ENCODE data around the gene GINS2. TPM values are rescaled to one million over a fixed set of nuclear protein-coding genes. Genes with fewer than 3 reads are reported as not detected.

The GINS2 gene
- total RNA-seq, 1 donor from 2014 or later = 0.25 TPM

GRCh38 chr16:85628265-85628556 lies 60.5 kb downstream of the GINS2 start:
- Histone ChIP-seq H3K27ac (no peak overlapping the region), H3K4me3 (no peak overlapping the region), H3K9me3 (no peaks in the 10 kb centered on the region), H3K36me3 (peaks cover 0 to 5% of the 10 kb centered on the region in 2 donors), H3K27me3 (no peaks in the 10 kb centered on the region), H3K4me1 (peaks cover 41% of the 10 kb centered on the region)
- intact Hi-C loops (cut with DNase I) = no loop called here
- TF ChIP-seq POLR2A (IDR thresholded peaks at IDR 0.05) (no peak), POLR2AphosphoS5 (IDR thresholded peaks at IDR 0.05; ENCODE audit: insufficient read depth in 1 of 2, low read depth in 1 of 2) (no peak), CTCF (IDR thresholded peaks at IDR 0.05) (no peak)
- no peak for DNase-seq (ENCODE audit: extremely low spot score in 2 of 2)

GRCh38 chr16:85627526-85628264 lies 61.1 kb downstream of the GINS2 start:
- intact Hi-C loops (cut with DNase I) = no loop called here
- Histone ChIP-seq H3K27ac (no peak overlapping the region), H3K27me3 (no peaks in the 10 kb centered on the region), H3K4me3 (no peak overlapping the region), H3K9me3 (no peaks in the 10 kb centered on the region), H3K36me3 (peaks cover 0 to 5% of the 10 kb centered on the region in 2 donors), H3K4me1 (peaks cover 47% of the 10 kb centered on the region)
- no peak for TF ChIP-seq CTCF (IDR thresholded peaks at IDR 0.05)
- no peak for TF ChIP-seq POLR2AphosphoS5 (IDR thresholded peaks at IDR 0.05; ENCODE audit: insufficient read depth in 1 of 2, low read depth in 1 of 2)
- no peak for TF ChIP-seq POLR2A (IDR thresholded peaks at IDR 0.05)
- DNase-seq (ENCODE audit: extremely low spot score in 2 of 2) = no peak

- Histone ChIP-seq H3K4me1 (peaks cover 53% of the 10 kb centered on the region), H3K36me3 (peaks cover 0 to 5% of the 10 kb centered on the region in 2 donors), H3K4me3 (no peak overlapping the region), H3K27me3 (no peaks in the 10 kb centered on the region), H3K27ac (no peak overlapping the region), H3K9me3 (no peaks in the 10 kb centered on the region)
- TF ChIP-seq POLR2A (IDR thresholded peaks at IDR 0.05) = no peak
- no peak for TF ChIP-seq CTCF (IDR thresholded peaks at IDR 0.05)
- TF ChIP-seq POLR2AphosphoS5 (IDR thresholded peaks at IDR 0.05; ENCODE audit: insufficient read depth in 1 of 2, low read depth in 1 of 2) = no peak
- no peak for DNase-seq (ENCODE audit: extremely low spot score in 2 of 2)
- intact Hi-C loops (cut with DNase I) = no loop called here
Observed at GRCh38 chr16:85627089-85627488, 61.7 kb downstream of the GINS2 start.

Small RNA genes within 50 kb of the gene (small RNA-seq; reads per million reads assigned to genes)
- gene RN7SL381P = not detected

Other genes with a start within 250 kb of the GINS2 start
- 80.8 TPM for gene GSE1, start 75.6 kb downstream of the GINS2 start, total RNA-seq
- 18.2 TPM for gene C16orf74, start 62.1 kb upstream of the GINS2 start, total RNA-seq
- 42.0 TPM for gene EMC8, start 110.6 kb upstream of the GINS2 start, total RNA-seq
- 430 TPM for gene COX4I1, start 110.7 kb upstream of the GINS2 start, total RNA-seq
- gene IRF8, start 210.2 kb upstream of the GINS2 start, total RNA-seq = 7.6 TPM

Measured in vagina (tissue), 2 donors.